ENCODE results near the gene SLC12A2.

DNA sequence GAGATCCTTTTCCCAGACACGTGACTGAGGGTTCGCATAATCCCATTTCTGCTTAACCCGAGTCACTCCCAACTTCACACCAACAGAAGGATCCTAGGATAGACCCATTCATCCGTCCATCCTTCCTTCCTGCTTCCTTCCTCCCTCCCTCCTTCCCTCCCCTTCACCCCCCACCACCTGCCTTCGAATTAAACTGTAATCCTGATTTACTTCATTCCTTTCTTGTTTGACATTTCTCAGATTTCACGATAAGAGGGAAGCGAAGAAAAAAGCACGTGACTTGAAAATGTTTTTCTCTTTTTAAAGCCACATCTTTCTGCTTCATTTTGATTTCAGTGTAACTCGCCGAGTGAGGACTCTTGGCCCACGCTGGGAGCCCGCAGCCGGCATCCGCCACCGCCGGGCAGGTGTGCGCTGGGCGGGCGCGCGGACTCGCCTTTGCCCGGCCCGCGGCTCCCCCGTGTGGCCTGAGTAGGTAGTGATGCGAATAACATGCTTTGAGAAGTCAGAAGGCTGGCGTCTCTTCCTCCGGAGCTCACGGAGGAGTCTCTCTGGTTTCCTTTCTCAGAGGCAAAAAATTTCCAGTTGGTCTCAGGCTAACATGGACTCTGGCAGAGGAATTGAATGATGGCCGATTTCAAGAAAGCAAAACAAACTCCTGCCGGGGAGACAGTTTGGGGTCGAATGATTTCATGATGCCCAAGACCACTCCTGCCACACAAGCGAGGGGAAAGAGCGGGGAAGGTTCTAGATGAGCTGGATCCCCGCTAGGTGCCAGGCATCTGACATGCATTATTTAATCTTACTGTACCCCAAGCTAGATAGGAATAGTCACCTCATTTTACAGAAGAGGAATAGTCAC, 117.7 kb downstream of the SLC12A2 start:
- TF ChIP-seq, protein P1, sequence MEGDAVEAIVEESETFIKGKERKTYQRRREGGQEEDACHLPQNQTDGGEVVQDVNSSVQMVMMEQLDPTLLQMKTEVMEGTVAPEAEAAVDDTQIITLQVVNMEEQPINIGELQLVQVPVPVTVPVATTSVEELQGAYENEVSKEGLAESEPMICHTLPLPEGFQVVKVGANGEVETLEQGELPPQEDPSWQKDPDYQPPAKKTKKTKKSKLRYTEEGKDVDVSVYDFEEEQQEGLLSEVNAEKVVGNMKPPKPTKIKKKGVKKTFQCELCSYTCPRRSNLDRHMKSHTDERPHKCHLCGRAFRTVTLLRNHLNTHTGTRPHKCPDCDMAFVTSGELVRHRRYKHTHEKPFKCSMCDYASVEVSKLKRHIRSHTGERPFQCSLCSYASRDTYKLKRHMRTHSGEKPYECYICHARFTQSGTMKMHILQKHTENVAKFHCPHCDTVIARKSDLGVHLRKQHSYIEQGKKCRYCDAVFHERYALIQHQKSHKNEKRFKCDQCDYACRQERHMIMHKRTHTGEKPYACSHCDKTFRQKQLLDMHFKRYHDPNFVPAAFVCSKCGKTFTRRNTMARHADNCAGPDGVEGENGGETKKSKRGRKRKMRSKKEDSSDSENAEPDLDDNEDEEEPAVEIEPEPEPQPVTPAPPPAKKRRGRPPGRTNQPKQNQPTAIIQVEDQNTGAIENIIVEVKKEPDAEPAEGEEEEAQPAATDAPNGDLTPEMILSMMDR (conservative IDR thresholded peaks at IDR 0.05 in 1 of 2, IDR thresholded peaks at IDR 0.05 in 1 of 2; ENCODE audit: extremely low read depth in 1 of 2, insufficient read depth in 1 of 2, low read depth in 1 of 2, low read length in 2 of 2) = peak; percentile 62 to 87
- no peak for TF ChIP-seq EZH2 (IDR thresholded peaks at IDR 0.05; ENCODE audit: borderline replicate concordance, low read length)

Measured in mammary epithelial cell (primary cell).